22Rv1 (cell line): Measurements from ENCODE around the gene KISS1R.

Experiments
- H3K27ac ChIP-seq: fragments of 450-650 bp; 2 replicates; pipeline ENCODE4 v1.5.1; 2017
- ZFX ChIP-seq: fragments of 450-650 bp; IDR thresholded peaks from 2 replicates; pipeline ENCODE4 v1.6.1; 2017; ENCODE audit warnings: antibody characterized with exemption, borderline replicate concordance
- TF ChIP-seq, protein P1 (sequence below): fragments of 450-650 bp; IDR thresholded peaks from 2 replicates; pipeline ENCODE4 v1.5.1; 2017; ENCODE audit warnings: mild to moderate bottlenecking

The KISS1R gene

DNA sequence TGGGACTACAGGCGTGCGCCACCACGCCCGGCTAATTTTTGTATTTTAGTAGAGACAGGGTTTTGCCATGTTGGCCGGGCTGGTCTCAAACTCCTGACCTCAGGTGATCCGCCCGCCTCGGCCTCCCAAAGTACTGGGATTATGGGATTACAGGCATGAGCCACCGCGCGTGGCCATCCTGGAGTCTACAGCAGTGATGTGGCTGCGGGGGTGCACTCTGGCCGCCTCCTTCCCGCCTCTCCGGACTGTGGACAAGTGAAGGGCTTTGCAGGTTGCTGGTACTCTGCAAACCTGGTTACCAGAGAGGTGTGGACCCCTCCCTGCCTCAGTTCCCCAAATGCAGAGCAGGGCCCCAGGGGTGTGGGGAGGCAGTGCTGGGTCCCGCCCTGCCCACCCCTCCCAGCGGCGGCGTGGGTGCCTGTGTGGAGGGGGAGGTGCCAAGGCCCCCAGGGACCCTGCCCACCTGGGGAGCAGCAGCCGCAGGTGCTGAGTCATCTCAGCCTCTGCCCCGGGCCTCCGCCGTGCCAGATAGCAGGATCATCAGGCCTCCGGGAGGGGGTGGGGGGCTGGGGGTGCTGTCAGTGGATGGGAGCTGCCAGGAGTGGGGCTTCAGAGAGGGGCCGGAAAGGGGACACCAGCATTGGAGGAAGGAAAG, 31.8 kb downstream of the KISS1R start:
- no peak overlapping the region for H3K27ac ChIP-seq
- TF ChIP-seq, protein P1, sequence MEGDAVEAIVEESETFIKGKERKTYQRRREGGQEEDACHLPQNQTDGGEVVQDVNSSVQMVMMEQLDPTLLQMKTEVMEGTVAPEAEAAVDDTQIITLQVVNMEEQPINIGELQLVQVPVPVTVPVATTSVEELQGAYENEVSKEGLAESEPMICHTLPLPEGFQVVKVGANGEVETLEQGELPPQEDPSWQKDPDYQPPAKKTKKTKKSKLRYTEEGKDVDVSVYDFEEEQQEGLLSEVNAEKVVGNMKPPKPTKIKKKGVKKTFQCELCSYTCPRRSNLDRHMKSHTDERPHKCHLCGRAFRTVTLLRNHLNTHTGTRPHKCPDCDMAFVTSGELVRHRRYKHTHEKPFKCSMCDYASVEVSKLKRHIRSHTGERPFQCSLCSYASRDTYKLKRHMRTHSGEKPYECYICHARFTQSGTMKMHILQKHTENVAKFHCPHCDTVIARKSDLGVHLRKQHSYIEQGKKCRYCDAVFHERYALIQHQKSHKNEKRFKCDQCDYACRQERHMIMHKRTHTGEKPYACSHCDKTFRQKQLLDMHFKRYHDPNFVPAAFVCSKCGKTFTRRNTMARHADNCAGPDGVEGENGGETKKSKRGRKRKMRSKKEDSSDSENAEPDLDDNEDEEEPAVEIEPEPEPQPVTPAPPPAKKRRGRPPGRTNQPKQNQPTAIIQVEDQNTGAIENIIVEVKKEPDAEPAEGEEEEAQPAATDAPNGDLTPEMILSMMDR: no peak
- no peak for TF ChIP-seq ZFX

DNA sequence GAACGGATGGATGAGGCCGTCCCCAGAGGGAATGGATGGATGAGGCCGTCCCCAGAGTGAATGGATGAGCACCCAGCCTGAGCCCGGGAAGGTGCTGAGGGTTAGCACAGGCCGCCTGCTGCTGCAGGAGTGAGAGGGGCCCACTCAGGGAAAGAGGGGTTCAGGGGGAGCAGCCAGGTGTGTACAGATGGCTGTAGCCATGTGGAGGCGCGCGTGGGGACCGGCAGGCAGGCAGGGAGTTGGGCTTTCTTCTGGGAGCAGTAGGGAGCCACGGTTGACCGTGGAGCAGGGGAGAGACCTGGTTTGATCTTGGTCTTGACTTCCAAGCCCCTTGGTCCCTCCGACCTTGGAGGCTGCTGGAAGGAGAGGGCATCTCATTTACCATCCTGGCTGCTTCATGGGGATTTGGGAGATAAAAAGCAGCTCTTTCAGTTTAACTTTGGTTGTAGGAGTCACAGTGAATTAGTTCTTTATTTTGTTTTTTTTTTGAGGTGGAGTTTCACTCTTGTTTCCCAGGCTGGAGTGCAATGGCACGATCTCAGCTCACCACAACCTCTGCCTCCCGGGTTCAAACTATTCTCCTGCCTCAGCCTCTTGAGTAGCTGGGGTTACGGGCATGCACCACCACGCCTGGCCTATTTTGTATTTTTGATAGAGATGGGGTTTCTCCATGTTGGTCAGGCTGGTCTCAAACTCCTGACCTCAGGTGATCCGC, 33.4 kb downstream of the KISS1R start:
- no peak for TF ChIP-seq ZFX
- TF ChIP-seq, protein P1: no peak
- no peak overlapping the region for H3K27ac ChIP-seq

DNA sequence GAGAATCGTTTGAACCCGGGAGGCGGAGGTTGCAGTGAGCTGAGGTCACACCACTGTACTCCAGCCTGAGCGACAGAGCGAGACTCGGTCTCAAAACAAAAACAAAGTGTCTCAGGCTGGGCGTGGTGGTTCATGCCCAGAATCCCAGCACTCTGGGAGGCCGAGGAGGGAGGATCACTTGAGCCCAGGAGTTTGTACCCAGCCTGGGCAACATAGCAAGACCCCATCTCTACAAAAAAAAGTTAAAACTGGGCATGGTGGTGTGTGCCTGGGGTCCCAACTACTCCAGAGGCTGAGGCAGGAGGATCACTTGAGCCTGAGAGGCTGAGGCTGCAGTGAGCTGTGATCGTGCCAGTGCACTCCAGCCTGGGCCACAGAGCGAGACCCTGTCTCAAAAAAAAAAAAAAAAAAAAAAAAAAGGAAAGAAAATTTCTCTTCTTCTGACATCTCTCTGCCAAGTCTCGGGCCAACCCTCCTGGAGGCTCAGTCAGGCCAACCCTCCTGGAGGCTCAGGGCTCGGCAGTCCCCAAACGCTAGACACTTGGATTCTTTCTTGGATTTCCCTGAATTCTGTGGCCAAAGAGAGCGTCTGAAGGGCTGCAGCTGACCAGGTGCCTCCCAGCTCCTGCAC, 35.0 kb downstream of the KISS1R start:
- no peak for TF ChIP-seq ZFX
- TF ChIP-seq, protein P1: no peak
- no peak overlapping the region for H3K27ac ChIP-seq

DNA sequence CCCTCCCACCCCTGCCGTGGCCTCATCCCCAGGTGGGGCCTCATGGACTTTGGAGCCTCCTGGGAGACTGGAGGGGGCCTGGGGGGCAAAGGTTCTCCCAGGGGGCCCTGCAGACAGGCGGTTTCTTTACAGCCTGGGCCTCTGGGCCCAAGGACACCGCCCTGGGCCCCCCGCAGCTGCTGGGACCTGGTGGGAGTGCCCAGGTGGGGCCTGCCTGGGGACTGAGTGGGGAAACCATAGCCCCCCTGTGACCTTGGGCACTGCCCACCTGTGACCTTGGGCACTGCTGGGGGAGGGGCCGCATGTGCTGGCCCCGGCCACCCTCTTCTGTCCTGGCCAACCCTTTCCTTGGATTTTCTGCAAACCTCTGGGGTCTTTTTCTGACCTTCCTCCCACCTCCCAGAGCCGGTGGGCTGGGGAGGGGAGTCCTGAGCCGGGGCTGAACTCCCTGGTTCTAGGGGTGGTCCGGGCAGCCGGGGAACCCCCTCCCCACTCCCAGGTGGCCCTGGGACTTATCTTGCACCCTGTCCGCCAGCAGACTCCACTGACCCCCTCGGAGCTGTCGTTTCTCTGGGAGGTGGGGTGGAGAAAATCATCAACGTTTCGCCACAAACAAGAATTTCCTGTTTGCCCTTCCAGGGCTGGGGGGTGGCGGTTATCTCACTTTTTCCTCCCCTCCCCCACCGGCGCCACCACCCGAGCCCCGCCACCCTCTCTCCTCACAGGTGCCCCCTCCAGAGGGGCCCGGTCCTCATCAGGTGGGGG, 35.7 kb downstream of the KISS1R start:
- TF ChIP-seq, protein P1: no peak
- TF ChIP-seq ZFX: no peak
- H3K27ac ChIP-seq: no peak overlapping the region

DNA sequence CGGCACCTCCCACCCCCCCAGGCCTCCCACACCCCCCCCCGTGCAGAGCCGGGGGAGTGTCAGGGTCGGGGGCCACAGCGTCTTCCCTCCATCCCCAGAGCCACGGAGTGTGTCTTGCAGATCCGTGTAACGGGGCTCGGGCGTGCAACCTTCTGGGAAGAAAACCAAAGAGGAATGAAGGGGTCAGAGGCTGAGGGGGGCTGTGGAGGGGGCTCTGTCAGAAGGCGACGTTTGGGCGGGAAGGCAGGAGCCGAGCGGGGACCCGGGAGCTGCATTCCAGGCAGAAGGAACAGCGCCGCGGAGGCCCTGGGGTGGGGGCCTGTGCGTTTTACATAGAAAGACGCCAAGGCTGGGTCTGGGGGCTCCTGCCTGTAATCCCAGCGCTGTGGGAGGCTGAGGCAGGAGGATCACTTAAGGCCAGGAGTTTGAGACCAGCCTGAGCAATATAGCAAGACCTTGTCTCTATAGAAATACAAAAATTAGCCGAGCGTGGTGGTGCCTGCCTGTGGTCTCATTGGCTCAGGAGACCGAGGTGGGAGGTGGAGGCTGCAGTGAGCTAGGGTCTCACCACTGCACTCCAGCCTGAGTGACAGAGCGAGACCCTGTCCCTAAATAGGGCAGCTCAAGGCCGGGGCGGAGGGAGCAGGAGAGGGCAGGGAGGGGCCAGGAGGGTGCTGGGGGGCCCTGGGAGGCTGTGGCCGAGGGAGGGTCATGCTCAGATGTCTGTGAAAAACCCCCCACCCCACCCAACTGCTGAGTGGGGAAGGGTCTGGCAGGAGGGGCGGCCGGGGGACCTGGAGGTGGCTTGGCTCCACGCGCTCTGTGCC, 36.5 kb downstream of the KISS1R start:
- TF ChIP-seq, protein P1: no peak
- no peak for TF ChIP-seq ZFX
- no peak overlapping the region for H3K27ac ChIP-seq

DNA sequence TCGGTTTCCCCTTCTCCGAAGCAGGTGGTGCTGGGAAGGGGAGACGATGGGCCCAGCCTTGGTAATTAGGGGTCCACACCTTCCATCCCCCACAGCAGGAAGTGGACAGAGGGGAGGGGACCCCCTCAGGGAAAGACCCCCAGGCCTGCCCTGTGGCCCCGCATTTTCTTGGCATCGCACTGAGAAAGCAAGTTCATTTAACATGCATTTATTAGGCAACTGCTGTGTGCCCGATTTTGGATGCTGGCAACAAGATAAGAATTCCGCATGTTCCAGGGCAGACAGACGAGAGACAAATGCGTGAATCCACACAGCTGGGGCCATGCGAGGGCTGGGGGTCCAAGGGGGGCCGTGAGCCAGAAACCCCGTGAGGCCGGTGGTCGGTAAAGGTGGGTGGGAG, 37.1 kb downstream of the KISS1R start:
- H3K27ac ChIP-seq: no peak overlapping the region
- TF ChIP-seq, protein P1: no peak
- TF ChIP-seq ZFX: no peak
